GM18502 (cell line): ENCODE results near the gene TCF7L2.

Experiments
- ATAC-seq: cut with Tn5 transposase; IDR thresholded peaks from one replicate; pipeline ENCODE4 v1.9.1; 2021; ENCODE audit warnings: mild to moderate bottlenecking; ENCODE audit not compliant: unreplicated experiment, poor library complexity

TCF7L2 gene

DNA sequence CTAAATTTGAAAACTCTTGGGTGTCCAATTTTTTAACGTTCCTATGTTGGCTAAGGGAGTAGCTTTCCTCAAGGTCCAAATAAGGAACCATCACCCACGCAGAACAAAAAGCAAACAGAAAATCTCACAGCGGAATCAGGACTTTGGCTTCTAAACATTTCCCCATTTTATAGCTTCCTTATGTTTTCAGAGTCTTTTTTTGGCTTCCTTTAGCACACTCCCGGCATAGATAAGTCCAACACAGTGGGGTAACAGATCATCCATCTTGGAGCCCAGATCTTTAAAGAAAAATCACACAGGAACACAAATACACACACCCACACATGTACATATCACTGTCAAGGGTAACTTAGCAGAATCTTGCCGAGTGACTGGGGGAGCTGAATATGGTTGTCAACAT lies 4.2 kb upstream of the TCF7L2 start:
- no peak for ATAC-seq

DNA sequence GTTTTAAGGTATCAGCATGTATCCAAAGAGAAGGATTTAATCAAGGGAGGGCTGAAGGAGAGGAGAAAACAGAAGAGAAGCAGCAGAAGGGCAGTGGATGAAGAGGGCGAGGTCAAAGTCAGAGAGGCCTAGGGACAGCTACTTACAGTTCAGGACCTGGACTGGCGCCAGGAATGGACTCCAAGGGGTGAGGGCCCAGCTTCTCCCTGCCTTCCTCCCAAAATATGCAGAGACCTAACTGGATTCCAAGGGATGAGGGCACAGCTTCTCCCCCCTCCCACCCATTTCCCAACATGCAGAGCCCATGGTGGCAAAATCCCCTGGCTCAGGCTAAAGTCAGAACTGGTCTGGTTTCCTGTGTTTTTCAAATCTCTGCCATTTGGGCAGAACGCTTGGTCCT lies 3.4 kb upstream of the TCF7L2 start:
- no peak for ATAC-seq

DNA sequence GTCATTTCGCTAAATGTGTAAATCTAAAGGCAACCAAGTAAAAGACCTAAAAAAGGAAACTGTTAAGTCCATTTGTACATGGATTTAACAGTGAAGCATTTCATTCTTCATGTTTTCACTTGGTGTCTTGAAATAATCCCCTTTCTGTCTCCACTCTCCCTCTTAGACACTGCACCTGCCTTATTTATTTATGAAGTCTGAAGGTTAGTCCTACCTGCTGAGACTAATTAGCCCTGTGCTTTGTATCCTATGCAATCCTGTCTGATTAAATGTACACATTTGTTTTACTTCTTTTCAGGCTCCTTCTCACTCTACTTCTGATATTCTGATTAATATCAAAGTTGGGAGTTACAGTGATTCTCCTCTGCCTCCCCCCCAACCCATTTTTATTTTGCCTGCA lies 1.9 kb upstream of the TCF7L2 start:
- no peak for ATAC-seq

DNA sequence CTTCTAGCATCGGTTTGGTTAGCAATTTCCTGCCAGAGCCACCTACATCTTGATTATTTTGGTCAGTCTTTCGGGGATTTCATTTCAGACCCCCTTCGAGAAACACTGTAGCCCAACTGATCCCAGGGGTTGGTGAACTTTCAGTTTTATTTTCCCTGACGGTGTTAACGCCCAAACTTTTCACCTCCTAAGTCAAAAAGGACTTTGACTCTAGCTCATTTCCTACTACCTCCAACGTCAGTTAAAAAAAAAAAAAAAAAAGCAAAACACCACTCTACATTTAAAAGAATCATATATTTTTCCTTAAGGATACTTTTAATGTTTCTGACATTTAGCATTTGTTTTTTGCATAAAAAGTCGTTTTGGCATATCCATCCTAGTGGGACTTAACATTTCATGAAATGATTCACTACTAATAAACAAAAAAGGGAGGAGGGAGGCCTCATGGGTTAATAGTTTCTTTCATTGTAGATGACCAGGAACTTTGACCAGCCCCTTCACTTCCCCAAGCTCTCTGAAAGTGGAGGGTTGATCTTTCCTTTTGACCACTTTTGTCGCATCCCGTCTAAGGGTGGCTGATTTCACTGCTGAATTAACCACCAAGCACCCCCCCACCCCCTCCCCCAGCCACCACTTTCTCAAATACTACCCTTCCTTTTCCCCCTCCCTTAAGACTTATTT lies 764 bp upstream of the TCF7L2 start:
- ATAC-seq = no peak

DNA sequence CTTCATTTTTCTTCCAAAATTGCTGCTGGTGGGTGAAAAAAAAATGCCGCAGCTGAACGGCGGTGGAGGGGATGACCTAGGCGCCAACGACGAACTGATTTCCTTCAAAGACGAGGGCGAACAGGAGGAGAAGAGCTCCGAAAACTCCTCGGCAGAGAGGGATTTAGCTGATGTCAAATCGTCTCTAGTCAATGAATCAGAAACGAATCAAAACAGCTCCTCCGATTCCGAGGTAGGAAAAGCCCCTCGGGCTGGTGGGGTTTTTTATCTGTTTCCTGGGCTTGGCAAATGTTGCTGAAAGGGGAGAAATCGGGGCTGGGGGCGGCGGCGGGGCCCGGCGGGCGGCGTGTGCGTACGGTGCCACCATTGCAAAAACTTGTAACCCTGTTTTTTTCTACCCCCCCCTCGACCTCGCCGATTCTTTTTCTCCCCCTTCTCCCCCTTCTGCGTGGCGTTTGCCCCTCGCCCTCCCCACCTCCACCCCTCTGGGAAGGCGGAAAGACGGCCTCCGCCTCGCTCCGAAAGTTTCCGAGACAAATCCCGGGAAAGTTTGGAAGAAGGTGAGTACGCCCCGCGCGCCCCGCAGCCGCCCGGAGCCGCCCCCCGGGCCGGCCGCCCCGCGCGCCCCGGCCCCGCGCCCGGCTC lies 789 bp downstream of the TCF7L2 start:
- no peak for ATAC-seq

DNA sequence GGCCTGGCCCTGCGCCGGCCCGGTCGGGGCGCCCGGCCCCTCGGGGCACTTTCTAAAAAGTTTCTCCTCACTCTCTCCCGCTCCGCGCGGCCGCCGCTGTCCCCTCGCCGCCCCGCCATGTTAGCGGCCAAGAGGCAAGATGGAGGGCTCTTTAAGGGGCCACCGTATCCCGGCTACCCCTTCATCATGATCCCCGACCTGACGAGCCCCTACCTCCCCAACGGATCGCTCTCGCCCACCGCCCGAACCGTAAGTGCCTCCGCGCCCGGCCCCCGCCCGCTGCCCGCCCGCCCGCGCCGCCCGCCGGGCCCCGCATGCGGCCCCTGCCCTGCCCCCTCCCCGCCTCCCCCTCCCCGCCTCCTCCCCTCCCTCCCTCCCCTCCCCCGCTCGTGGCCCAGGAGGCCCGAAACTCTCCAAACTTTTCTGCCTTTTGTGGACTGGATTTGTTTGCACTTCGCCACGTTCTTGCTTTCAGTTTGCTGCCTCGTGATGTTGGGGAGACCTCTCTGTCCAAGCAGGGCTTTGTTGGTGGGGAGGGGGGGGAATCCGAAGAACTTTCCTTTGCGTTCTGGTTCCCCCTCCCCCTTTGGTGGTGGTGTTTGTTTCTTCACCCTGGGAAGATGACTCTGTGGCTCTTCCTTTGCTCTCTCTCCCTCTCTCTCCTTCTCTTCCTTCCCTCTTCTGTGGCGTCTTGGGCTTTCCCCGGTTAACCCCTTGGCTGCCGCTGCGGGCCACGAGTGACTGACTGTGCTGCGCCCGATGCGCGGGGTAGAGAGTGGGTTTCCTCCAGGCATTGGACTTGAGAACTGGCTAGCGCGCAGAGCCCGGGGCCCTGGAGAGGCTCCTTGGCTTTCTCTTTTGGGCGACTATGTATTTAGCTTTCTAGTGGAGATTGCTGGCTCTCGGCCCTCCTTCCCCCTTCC lies 1.6 kb downstream of the TCF7L2 start:
- ATAC-seq = no peak

DNA sequence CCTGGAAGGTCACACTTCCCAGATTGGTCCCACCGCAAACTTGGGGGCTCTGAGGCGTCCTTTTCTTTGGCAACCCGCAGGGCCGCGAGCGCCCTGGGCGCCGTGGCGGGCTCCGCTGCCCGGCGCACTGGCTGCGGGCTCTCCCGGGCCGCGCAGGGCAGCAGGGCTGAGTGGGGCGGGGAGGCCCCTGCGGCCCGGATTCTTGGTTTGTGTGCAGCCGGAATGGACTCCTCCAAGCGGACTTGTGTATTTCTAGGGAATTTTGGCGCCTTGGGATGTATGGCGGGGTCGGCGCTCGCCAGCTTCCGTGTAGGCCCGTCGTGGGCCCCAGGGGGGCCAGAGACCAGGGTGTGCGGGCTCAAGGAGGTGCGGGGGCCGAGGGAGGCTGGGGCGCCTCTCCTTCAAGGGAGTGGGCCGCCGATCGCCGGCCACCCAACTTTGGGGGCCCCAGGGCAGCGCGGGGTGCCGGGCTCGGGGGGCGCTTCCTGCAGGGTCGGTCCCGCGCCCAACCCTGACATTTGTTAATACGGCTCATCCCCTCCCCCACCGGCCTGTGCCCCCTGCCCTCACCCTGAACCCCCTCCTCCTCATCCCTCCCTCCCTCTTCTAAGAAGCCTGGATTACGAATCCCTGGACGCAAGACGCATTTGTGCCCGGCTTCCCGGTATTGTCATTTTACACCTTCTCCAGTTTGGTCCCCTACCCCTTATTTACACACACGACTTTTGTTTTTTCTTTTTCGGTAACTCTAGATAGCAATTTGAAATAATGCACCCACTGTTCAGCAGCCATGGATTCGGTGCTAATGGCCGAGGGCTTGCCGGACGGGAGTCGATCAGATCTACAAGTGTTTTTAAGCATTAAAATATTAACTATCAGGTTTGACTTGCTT lies 2.5 kb downstream of the TCF7L2 start:
- no peak for ATAC-seq

DNA sequence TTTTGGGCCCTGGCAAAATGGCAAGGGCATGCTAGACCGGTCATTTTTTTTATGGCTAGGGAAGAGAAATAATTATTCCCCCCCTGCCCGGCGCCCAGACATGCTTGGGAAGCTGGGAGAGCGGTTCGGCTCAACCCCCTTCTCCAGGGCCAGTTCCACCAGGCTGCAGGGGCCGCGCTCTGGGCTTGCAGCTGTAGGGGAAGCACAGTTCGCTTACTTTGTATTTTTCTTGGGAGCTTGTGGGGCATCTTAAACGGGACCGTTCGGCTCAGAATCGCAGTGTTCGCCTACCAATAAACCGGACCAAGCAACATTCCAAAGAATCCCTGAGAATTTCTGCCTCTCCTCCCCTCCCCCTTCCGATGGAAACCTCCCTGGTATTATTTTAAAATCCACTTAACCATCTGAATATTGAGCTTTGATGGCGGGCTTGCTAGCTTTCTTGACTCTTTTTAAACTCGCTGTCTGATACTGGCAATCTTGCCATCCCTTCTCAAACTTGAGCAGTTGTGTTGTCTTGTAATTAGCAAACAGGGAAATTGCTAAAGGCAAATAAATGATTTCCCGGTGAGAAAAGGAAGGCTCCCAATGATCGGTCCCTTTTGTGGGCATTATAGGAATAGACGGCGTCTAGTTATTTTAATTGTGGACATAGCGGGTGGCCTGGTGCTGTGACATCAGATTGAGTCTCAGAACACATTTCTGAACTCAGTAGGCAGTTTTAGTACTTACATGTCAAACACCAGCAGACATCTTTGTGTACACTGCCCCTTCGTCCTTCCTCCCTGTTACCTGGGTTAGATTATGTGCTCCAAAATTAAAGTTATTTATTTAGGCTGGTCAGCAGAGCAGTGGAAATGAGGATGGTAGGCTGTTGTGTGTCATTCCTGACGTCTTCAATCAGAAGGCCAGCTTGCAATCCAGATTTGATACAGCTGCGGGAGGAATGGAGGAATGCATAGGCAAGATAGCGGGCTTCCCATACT lies 3.4 kb downstream of the TCF7L2 start:
- no peak for ATAC-seq

DNA sequence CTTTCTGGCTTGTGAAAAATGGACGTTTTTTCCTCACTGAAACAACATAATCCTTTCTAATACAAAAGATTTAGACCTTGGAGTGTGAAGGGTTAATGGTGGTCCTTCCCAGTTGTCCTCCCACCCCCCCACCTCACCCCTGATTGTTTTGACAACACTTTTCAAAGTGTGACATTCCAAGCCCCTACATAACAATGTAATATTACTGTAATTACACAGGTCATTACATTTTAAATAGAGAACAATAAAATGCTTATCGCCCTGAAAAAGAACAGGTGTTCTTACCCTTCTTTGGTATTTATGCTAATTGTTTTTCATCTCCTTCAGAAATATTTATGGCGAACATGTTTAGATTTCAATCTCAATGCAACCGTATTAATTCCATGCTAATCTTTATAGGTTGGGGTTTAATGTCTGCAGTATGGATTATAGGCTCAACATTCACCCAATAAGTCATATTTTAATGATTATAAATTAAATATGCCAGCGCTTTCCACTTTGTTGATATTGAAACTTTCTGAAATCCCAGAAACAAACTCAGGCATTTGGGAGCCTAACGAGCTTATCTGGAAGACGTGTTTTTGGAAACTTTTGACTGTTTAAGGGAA lies 5.0 kb downstream of the TCF7L2 start:
- ATAC-seq = no peak

DNA sequence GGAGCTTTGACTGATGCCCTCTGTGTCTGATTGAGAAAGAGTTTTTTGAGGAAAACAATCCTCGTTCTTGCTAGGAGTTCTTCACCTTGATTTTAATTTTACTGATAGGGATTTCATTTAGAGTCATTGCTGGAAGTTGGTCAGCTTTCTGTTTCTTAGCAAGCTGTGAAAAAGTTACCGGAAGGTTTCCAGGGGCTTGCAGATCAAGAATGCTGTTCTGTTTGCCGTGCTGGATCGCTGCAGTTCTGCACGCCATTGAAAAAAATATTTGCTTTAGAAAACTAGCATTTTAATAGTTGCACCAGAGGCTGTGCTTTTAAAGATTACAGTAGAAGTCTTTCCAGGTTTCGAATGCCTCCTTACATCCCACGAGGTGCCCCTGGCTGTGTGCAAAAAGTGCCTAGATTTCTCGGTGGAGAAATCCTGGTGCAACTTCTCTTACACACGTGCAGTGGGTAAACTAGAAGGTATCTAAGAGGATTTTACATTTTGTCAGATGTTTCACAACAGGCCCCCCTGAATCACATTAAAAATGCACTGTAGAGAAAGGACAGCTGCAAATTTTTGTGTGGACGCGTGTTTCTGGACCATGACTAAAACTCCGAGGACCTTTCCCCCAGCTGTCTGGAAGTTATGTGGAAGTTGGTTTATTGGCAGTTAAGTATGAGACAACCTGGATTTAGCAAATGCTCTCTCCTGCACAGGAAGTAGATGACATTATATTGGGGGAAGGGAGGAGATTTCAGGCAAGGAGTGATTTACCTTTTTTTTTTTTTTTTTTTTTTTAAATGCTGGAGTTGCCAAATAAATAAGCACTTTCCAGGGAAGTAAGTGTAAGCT lies 5.8 kb downstream of the TCF7L2 start:
- ATAC-seq = no peak

DNA sequence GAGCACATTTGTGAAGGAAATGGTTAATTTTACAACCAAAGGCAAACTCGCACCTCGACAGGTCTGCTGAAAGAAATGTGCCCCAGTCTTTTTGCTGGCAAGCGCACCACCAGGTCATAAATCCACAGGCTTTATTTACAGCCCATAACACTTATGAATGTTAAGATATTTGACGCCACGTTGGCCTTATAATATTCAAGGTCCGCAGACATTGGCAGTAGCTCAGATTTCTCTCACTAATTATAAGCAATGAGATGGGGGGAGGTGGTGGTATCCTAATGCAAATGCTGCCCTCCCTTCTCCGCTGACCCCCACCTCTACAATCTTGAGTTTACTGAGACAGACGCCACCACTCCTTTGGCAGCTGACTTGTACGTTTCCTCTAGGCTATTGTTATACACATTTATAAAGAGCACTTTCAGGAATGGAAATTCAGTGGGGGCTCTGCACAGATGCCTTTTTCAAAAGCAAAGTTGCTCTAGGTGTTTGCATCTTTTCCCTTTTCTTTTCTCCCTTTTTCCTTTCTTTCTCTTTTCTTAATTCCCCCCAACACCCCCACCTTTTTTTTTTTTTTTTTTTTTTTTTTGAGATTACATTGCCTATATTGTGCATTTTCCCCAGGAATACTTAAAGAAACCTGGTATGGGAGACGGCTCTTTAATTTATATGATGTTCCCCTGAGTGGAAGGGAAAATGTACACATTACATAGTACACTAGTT lies 6.7 kb downstream of the TCF7L2 start:
- ATAC-seq = no peak

DNA sequence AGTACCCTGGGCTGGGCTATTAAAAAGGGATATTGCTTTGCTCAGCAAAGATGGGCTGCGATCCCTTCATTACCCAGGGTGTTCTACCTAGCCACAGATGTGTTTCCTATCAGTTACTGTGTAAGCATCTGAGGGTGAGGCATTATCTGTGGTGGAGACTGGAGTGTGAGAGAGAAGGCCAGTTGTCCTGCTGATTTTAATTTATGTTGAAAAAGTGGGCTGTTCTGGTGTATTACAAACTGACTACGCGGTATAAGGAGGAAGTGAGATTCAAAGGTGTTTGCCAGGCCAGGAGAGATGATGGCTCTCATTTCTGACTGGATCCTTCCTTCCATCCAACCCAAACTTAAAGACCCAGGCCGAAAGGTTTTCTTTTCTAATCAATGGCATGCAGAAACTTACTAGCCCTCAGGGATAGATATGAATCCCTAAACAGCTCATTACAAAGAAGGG lies 7.6 kb downstream of the TCF7L2 start:
- ATAC-seq = no peak

DNA sequence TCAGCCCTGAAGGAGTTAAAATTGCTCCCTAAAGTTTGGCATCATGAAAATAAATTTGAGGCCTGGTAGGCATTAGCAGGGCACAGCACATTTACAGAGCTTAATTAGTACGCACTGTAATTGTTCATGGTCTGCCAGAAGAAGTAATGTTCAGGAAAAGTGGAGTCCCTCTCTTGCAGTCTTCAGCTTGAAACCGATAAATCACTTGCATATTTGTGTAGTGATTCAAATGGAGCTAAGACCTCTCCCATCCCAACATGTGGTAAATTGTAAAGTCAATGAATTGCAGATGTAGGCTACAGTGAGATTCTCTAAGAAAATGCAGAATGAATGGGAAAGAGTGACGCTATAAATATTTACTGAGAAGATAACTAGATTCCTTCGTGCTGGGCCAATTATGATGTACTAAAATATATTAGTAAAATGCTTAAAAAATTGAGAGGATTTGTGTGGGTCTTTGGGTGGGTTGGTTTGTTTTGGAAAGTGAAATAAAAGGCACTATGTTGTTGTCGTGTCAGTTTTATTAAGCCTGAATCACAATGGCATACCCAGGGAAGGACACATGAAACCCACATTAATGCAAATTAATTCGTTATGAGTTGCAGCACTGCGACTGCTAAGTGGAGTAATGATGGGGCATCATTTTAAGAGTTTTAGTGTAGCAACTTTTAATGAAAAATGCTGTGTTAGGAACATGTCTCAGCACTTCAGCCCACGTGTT lies 8.4 kb downstream of the TCF7L2 start:
- ATAC-seq = no peak

DNA sequence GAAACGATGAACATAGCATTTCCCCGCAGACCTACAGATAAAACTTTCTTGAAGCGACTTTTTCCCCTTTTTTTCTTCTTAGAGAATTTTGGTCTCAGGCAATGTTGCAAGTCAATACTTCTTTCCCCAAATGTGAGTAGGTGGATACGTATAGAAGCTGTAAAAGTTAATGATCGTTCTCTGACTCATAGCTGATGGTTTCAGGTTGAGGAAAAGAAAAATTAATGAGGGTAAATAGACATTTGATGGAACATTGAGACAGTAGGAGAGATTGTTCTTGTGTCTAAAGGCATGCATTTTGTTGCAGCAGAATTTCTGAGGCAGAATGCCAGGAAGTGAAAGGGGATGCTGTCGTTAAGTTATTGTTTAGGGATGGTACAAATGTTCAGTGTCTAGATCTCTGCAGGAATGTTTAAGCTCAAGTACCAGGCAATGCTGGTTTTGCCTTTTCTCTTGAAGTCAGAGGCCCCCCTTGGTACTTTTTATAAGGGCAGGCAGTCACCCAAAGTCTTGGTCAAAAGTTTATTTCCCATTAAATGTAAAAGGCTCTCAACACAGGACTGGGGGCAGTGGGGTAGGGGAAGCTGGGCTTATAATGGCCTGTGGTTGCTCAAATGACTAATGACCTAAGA lies 9.3 kb downstream of the TCF7L2 start:
- no peak for ATAC-seq

DNA sequence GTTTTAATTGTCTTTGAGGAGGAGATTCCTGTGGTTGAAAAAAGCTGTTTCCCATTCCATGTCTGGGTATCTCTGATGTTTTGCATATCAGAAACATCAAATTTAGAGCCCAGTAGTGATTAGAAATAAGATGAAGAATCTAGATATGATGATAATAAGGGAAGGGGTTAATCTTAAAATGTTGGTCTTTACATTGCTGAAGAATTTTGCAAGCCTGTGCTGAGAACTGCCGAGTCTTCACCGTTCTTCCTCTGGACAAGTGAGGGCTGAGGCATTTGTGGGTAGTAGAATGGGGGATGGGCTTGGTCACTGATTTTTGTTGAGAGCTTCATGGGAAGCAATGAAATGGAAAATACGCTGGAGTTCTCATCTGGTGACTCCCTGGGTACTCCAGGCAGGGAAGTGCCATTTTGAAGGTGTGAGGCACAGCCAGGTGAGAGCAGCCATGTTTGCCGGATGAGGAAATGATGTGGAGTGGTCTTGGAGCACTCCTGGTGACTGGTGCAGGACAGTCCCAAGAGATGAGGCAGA lies 10.2 kb downstream of the TCF7L2 start:
- ATAC-seq = no peak

DNA sequence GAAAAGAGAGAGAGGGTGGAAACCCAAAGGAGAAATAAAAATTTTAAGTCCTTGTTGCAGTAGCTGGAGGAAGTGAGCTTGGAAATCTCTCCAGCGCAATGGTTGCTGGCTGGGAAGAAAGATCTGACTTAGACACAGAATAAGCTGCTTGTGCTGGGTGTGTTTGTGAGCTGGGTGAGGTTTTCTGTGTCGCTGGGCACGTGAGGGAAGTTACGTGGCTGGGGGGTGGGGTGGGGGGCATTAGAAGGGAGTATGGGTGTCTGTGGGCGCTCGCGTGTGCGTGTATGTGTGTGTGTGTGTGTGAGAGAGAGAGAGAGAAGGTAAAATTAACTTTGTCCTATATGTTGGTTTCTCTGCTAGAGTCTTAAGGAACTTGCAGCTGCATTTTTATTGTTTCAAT lies 11.6 kb downstream of the TCF7L2 start:
- ATAC-seq = no peak
